Measurements from ENCODE around the gene MTX2. TPM values are rescaled to one million over a fixed set of nuclear protein-coding genes. Genes with fewer than 3 reads are reported as not detected.

MTX2 gene
- total RNA-seq, 1 experiment from 2014 or later: 28.7 TPM

- CTCF ChIA-PET: no interaction called here
- Histone ChIP-seq H3K4me1 (ENCODE audit: control insufficient read depth, insufficient read depth, low read length) (no peaks in the 10 kb centered on the region), H3K9me3 (ENCODE audit: control insufficient read depth, insufficient read depth, low read depth, low read length) (no peaks in the 10 kb centered on the region), H3K36me3 (ENCODE audit: control insufficient read depth, insufficient read depth, low read length) (no peaks in the 10 kb centered on the region), H3K27ac (ENCODE audit: low read length) (no peak overlapping the region), H3K4me3 (ENCODE audit: low read depth in 2 of 2, low read length in 2 of 2) (no peak overlapping the region), H3K27me3 (ENCODE audit: control insufficient read depth, insufficient read depth, low read length) (no peaks in the 10 kb centered on the region)
- in situ Hi-C loops (cut with HindIII; ENCODE audit: low pct_unique_long_range_greater_than_20kb, low sequenced_read_pairs): no loop called here
- ATAC-seq (no peak), DNase-seq (ENCODE audit: low read depth, low spot score) (no peak)
- POLR2A ChIA-PET: no interaction called here
- no peak for TF ChIP-seq CTCF (IDR thresholded peaks at IDR 0.05)
- no peak for TF ChIP-seq REST (IDR thresholded peaks at IDR 0.05; ENCODE audit: insufficient read depth in 1 of 2, low read depth in 2 of 2, low read length in 1 of 2)
- no peak for TF ChIP-seq SIN3A (IDR thresholded peaks at IDR 0.05; ENCODE audit: borderline replicate concordance, insufficient read depth, low read depth, low read length)
- no peak for TF ChIP-seq TCF7L2 (IDR thresholded peaks at IDR 0.05; ENCODE audit: low read depth, low read length)
- TF ChIP-seq POLR2AphosphoS5 (IDR thresholded peaks at IDR 0.05; ENCODE audit: low read depth, low read length): no peak
- intact Hi-C loops (cut with micrococcal nuclease; ENCODE audit: unreplicated experiment): loop anchor here (10.0 kb wide), 1 partner anchor 194 kb away; no protein-coding TSS in a partner anchor
- no TSS peak for BruUV-seq (replicated peaks)
Measured at GRCh38 chr2:176261136-176261535, 8.1 kb upstream of the MTX2 start.

DNA sequence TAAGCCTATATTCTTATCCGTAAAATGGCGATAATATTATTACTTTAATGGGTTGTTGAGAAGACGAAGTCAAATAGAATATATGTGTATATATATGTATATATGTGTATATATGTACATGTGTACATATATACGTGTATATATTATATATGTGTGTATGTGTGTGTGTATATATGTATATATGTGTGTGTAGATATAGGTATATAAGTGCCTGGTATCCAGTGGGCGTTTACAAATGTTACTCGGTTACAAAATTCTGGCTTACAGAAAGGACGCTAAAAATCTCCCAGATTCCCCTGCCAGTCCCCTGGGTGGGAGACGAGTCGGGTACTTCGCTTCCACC lies 295 bp upstream of the MTX2 start:
- Histone ChIP-seq H3K4me3 (ENCODE audit: low read depth in 2 of 2, low read length in 2 of 2) (peak overlapping the region; percentile 81 to 99), H3K27me3 (ENCODE audit: control insufficient read depth, insufficient read depth, low read length) (no peaks in the 10 kb centered on the region), H3K9me3 (ENCODE audit: control insufficient read depth, insufficient read depth, low read depth, low read length) (no peaks in the 10 kb centered on the region), H3K4me1 (ENCODE audit: control insufficient read depth, insufficient read depth, low read length) (peaks cover 9% of the 10 kb centered on the region; the same call in 1 of the 2 replicates), H3K27ac (ENCODE audit: low read length) (peak overlapping the region; percentile 84), H3K36me3 (ENCODE audit: control insufficient read depth, insufficient read depth, low read length) (no peaks in the 10 kb centered on the region; the same call in 1 of the 2 replicates)
- ATAC-seq (peak; percentile 49; the same call in 1 of the 2 replicates), DNase-seq (ENCODE audit: low read depth, low spot score) (no peak)
- no TSS peak for BruUV-seq (replicated peaks)
- ChIA-PET POLR2A (interaction anchor here (0.7 kb wide), 1 partner anchor 228 kb away, joined by 3 read pairs; no protein-coding TSS in a partner anchor), CTCF (no interaction called here)
- TF ChIP-seq CTCF (IDR thresholded peaks at IDR 0.05) (no peak), POLR2AphosphoS5 (IDR thresholded peaks at IDR 0.05; ENCODE audit: low read depth, low read length) (no peak), REST (IDR thresholded peaks at IDR 0.05; ENCODE audit: insufficient read depth in 1 of 2, low read depth in 2 of 2, low read length in 1 of 2) (no peak), SIN3A (IDR thresholded peaks at IDR 0.05; ENCODE audit: borderline replicate concordance, insufficient read depth, low read depth, low read length) (no peak), TCF7L2 (IDR thresholded peaks at IDR 0.05; ENCODE audit: low read depth, low read length) (no peak)
- intact Hi-C loops (cut with micrococcal nuclease; ENCODE audit: unreplicated experiment) (loop anchor here (10.0 kb wide), 1 partner anchor 186 kb away; no protein-coding TSS in a partner anchor), in situ Hi-C loops (cut with HindIII; ENCODE audit: low pct_unique_long_range_greater_than_20kb, low sequenced_read_pairs) (no loop called here)

All from Panc1 (cell line).